Right lobe of liver (tissue), 4 donors: ENCODE data around the gene IRF2.

Experiments
- POLR2A ChIP-seq: fragments of 450-650 bp; IDR thresholded peaks from one replicate; pipeline ENCODE4 v1.6.1; 2017; ENCODE audit warnings: antibody characterized with exemption, mild to moderate bottlenecking
- TF ChIP-seq, protein P1 (sequence below), 4 donors: fragments of 200-600 bp in 3 of 4; fragments of 450-650 bp in 1 of 4; IDR thresholded peaks; one replicate each; pipeline versions ENCODE4 v1.5.1 to v1.8.0; 2016 to 2022; ENCODE audit warnings: antibody characterized with exemption in 4 of 4, mild to moderate bottlenecking in 2 of 4
- donor health status: DM: no; HTN: no; CAD: no.
- donor health status: DM: no; HTN: no; CAD: no.
- donor health status: DM: no; HTN: yes; CAD: no.

DNA sequence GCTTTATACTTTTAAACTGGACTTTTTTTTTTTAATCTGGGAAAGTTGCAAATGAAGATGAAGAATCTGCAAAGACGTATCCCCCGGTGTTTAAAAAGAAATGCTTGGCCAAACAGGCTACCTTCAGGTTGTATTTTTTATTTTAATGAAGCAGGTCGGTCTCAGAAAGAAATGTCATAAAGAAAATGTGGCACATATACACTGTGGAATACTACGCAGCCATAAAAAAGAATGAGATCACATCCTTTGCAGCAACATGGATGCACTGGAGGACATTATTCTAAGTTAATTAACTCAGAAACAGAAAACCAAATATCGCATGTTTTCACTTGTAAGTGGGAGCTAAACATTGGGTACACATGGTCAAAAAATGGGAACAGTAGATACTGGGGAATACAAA is 123.4 kb downstream of the IRF2 start:
- TF ChIP-seq, protein P1, sequence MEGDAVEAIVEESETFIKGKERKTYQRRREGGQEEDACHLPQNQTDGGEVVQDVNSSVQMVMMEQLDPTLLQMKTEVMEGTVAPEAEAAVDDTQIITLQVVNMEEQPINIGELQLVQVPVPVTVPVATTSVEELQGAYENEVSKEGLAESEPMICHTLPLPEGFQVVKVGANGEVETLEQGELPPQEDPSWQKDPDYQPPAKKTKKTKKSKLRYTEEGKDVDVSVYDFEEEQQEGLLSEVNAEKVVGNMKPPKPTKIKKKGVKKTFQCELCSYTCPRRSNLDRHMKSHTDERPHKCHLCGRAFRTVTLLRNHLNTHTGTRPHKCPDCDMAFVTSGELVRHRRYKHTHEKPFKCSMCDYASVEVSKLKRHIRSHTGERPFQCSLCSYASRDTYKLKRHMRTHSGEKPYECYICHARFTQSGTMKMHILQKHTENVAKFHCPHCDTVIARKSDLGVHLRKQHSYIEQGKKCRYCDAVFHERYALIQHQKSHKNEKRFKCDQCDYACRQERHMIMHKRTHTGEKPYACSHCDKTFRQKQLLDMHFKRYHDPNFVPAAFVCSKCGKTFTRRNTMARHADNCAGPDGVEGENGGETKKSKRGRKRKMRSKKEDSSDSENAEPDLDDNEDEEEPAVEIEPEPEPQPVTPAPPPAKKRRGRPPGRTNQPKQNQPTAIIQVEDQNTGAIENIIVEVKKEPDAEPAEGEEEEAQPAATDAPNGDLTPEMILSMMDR (IDR thresholded peaks at IDR 0.05) = no peak
- TF ChIP-seq POLR2A = no peak
